Neural cell (in vitro differentiated cells): ENCODE data around the gene RIPK3. TPM values are rescaled to one million over a fixed set of nuclear protein-coding genes. Genes with fewer than 3 reads are reported as not detected.
A peak's percentile ranks its signal among the peaks of the same experiment; 100 is the strongest.

ENCODE experiments used
- H2AFZ ChIP-seq: fragments of 200-600, 300-800 bp; sonication (generic), shearing (Covaris generic); 2 replicates; pipeline ENCODE4 v1.6.0; 2014; ENCODE audit warnings: low read depth, mild to moderate bottlenecking, antibody characterized with exemption, low read length, moderate library complexity
- H3F3A ChIP-seq: fragments of 200-600 bp; shearing (Covaris generic); 2 replicates; pipeline ENCODE4 v1.6.1; 2016; ENCODE audit warnings: mild to moderate bottlenecking, moderate library complexity, mixed read lengths, antibody characterized with exemption, low read length; ENCODE audit not compliant: insufficient read depth, poor library complexity, severe bottlenecking
- H3K27ac ChIP-seq: fragments of 200-600, 300-800 bp; sonication (generic), shearing (Covaris generic); 2 replicates; pipeline ENCODE4 v1.5.1; 2014; ENCODE audit warnings: mild to moderate bottlenecking, low read length, moderate library complexity
- H3K27me3 ChIP-seq: fragments of 300-800, 200-600 bp; sonication (generic), shearing (Covaris generic); 2 replicates; pipeline ENCODE4 v1.6.0; 2014; ENCODE audit warnings: mild to moderate bottlenecking, low read depth, low read length, moderate library complexity; ENCODE audit not compliant: insufficient read depth
- H3K36me3 ChIP-seq: fragments of 300-800, 200-600 bp; sonication (generic), shearing (Covaris generic); 2 replicates; pipeline ENCODE4 v1.5.1; 2014; ENCODE audit warnings: mild to moderate bottlenecking, antibody characterized with exemption, low read length, moderate library complexity; ENCODE audit not compliant: insufficient read depth
- H3K4me2 ChIP-seq: fragments of 300-800, 200-600 bp; sonication (generic), shearing (Covaris generic); 2 replicates; pipeline ENCODE4 v1.6.0; 2014; ENCODE audit warnings: mild to moderate bottlenecking, low read length
- H3K4me3 ChIP-seq: fragments of 300-800, 200-600 bp; sonication (generic), shearing (Covaris generic); 2 replicates; pipeline ENCODE4 v1.5.1; 2014; ENCODE audit warnings: mild to moderate bottlenecking, low read length, moderate library complexity
- H3K79me2 ChIP-seq: fragments of 200-600 bp; shearing (Covaris generic); replicated peaks from 2 replicates; pipeline ENCODE4 v1.6.0; 2014; ENCODE audit warnings: mild to moderate bottlenecking, low read length, moderate library complexity; ENCODE audit not compliant: insufficient read depth
- H3K9ac ChIP-seq: fragments of 300-800, 200-600 bp; sonication (generic), shearing (Covaris generic); 2 replicates; pipeline ENCODE4 v1.6.1; 2016; ENCODE audit warnings: mild to moderate bottlenecking, low read length, mixed read lengths
- H3K9me2 ChIP-seq: fragments of 200-600 bp; shearing (Covaris generic); 2 replicates; pipeline ENCODE4 v1.6.1; 2016; ENCODE audit warnings: mild to moderate bottlenecking, low read length, mixed read lengths; ENCODE audit not compliant: insufficient read depth
- H3K9me3 ChIP-seq: fragments of 200-600, 300-800 bp; sonication (generic), shearing (Covaris generic); 2 replicates; pipeline ENCODE4 v1.6.1; 2016; ENCODE audit warnings: mild to moderate bottlenecking, mixed run types, low read length, moderate library complexity, mixed read lengths
- H4K20me1 ChIP-seq: fragments of 200-600 bp; shearing (Covaris generic); 2 replicates; pipeline ENCODE4 v1.6.1; 2016; ENCODE audit warnings: mild to moderate bottlenecking, mixed run types; ENCODE audit not compliant: insufficient read depth
- EP300 ChIP-seq: fragments of 450-650 bp; conservative IDR thresholded peaks from 2 replicates; pipeline ENCODE4 v1.6.1; 2014; ENCODE audit warnings: antibody characterized with exemption, mild to moderate bottlenecking, moderate library complexity; ENCODE audit not compliant: poor library complexity, severe bottlenecking
- EZH2 ChIP-seq: fragments of 200-600, 300-800 bp; shearing (Covaris generic), sonication (generic); IDR thresholded peaks from 2 replicates; pipeline ENCODE4 v1.6.1; 2014; ENCODE audit warnings: antibody characterized with exemption, low read length, borderline replicate concordance, mild to moderate bottlenecking; ENCODE audit not compliant: insufficient read depth, poor library complexity, severe bottlenecking
- MXI1 ChIP-seq: fragments of 450-650 bp; conservative IDR thresholded peaks from 2 replicates; pipeline ENCODE4 v1.6.1; 2014; ENCODE audit warnings: antibody characterized with exemption, mild to moderate bottlenecking; ENCODE audit not compliant: poor library complexity, severe bottlenecking
- POLR2AphosphoS5 ChIP-seq: IDR thresholded peaks from 2 replicates; pipeline ENCODE4 v1.6.1; 2012
- RAD21 ChIP-seq: fragments of 450-650 bp; conservative IDR thresholded peaks from 2 replicates; pipeline ENCODE4 v1.6.1; 2014; ENCODE audit warnings: antibody characterized with exemption, mild to moderate bottlenecking, moderate library complexity
- SMC3 ChIP-seq: fragments of 450-650 bp; conservative IDR thresholded peaks from 2 replicates; pipeline ENCODE4 v1.6.1; 2014; ENCODE audit warnings: antibody characterized with exemption, mild to moderate bottlenecking, moderate library complexity; ENCODE audit not compliant: poor library complexity
- TAF1 ChIP-seq: IDR thresholded peaks from 2 replicates; pipeline ENCODE4 v1.6.1; 2012; ENCODE audit warnings: low read depth
- polyA plus RNA-seq: library from polyadenylated mRNA; depleted of rRNA; stranded (reverse); fragments of >200 nt; gene quantifications from 2 replicates; pipeline ENCODE4 v1.2.3, GENCODE V29; 2014
- TF ChIP-seq, protein P1 (sequence below): fragments of 450-650 bp; IDR thresholded peaks from 2 replicates; pipeline ENCODE4 v1.5.1; 2014; ENCODE audit warnings: antibody characterized with exemption, mild to moderate bottlenecking, moderate library complexity; ENCODE audit not compliant: poor library complexity, severe bottlenecking
- TF ChIP-seq, protein P2 (sequence below): IDR thresholded peaks from 2 replicates; pipeline ENCODE4 v1.6.1; 2012; ENCODE audit warnings: borderline replicate concordance

Gene RIPK3
- polyA plus RNA-seq, 1 donor from 2014 or later, result not detected

DNA sequence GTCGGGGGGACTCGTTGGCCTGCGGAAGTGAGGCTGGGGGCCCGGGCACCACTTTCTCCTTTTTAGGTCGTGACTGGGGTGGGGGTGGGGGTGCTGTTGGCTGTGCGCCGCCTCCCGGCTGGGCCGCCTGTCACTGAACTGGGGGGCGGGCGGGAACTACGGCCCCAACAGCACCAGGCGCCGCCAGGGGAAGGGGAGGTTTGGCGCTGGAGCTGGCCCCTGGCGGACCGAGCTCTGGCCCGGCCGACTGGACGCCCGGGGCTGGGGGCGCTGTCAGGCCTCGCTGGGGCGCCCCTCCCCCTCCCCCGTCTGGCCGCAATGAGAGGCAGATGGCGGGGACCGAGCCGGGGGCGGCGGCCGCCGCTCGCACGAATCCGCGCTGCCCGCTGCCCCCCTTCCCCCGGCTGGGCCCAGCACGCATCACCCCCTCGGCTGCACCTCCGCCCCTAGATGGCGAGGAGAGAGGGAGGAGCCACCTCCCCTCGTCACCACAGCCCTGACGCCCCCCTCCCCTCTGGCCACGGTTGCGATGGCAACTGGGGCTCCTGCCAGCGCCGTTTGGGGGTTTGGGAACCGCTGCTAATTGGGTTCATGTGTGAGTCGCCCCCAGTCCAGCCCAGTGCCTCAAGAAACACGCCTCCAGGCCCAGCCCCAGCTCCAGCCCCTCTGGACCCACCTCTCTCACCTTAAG is 28.9 kb upstream of the RIPK3 start:
- peak overlapping the region; percentile 56 for H3K9ac ChIP-seq

DNA sequence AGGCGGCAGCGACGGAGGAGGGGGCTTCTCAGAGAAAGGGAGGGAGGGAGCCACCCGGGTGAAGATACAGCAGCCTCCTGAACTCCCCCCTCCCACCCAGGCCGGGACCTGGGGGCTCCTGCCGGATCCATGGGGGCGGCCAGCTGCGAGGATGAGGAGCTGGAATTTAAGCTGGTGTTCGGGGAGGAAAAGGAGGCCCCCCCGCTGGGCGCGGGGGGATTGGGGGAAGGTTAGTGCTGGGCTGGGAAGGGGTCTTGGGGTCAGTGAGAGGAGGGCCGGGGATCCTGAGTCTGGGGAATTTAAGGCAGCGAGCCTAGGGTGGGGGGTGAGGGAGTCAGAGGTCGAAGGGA is 28.4 kb upstream of the RIPK3 start:
- Histone ChIP-seq H2AFZ (no peak overlapping the region), H3K79me2 (no peaks in the 10 kb centered on the region), H3K27ac (no peak overlapping the region), H3K9ac (peak overlapping the region; percentile 56), H3F3A (no peaks in the 10 kb centered on the region), H3K36me3 (no peaks in the 10 kb centered on the region), H4K20me1 (no peaks in the 10 kb centered on the region), H3K9me2 (no peaks in the 10 kb centered on the region), H3K27me3 (peaks cover 23% of the 10 kb centered on the region), H3K4me3 (peak overlapping the region; percentile 61), H3K4me2 (no peak overlapping the region), H3K9me3 (no peaks in the 10 kb centered on the region)
- no peak for TF ChIP-seq SMC3
- no peak for TF ChIP-seq POLR2AphosphoS5
- no peak for TF ChIP-seq EP300
- no peak for TF ChIP-seq TAF1

More for the DNA sequence above, 28.9 kb upstream of the RIPK3 start:
- Histone ChIP-seq H3K36me3 (no peaks in the 10 kb centered on the region), H3K27me3 (peaks cover 23% of the 10 kb centered on the region), H3F3A (no peaks in the 10 kb centered on the region), H3K9me2 (no peaks in the 10 kb centered on the region), H3K4me3 (peak overlapping the region; percentile 61), H3K4me2 (peak overlapping the region; percentile 35), H4K20me1 (no peaks in the 10 kb centered on the region), H3K9me3 (no peaks in the 10 kb centered on the region), H3K27ac (no peak overlapping the region), H2AFZ (peak overlapping the region; percentile 40), H3K79me2 (no peaks in the 10 kb centered on the region)
- TF ChIP-seq, protein P1, sequence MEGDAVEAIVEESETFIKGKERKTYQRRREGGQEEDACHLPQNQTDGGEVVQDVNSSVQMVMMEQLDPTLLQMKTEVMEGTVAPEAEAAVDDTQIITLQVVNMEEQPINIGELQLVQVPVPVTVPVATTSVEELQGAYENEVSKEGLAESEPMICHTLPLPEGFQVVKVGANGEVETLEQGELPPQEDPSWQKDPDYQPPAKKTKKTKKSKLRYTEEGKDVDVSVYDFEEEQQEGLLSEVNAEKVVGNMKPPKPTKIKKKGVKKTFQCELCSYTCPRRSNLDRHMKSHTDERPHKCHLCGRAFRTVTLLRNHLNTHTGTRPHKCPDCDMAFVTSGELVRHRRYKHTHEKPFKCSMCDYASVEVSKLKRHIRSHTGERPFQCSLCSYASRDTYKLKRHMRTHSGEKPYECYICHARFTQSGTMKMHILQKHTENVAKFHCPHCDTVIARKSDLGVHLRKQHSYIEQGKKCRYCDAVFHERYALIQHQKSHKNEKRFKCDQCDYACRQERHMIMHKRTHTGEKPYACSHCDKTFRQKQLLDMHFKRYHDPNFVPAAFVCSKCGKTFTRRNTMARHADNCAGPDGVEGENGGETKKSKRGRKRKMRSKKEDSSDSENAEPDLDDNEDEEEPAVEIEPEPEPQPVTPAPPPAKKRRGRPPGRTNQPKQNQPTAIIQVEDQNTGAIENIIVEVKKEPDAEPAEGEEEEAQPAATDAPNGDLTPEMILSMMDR, result no peak
- TF ChIP-seq RAD21 (no peak), MXI1 (no peak), SMC3 (no peak), POLR2AphosphoS5 (no peak), TAF1 (no peak), EP300 (no peak)

DNA sequence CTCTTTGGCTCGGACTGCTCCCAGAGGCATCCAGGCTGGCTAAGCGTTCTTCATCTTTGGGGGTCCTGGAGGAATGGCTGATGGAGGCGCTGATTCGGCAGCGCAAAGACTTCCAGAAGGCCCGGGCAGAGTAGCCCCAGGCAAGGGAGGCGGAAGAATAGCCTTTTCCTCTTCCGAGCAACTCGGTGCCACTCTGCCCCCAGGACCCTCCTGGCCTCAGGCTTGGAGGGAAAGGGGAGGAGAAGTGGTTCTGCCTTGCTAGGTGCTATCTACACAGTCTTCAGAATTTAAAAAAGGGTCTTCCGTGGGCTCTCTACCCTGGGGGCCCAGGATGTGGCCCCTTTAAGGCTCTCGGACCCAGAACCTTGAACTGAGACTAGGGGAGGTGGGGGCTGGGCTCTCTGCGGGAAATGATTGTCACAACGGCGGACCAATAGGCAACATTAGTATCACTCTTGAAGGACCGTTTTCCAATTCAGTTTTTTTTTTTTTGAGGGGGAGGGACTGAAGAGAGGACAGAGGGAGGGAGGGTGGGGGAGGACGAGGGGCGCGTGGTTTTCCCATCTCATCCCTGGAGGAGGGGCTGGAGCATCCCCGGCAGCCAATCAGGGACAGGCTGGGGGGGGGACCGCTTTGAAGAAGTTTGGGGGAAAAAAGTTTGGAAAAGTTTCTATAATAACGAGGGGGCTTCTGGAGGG is 27.9 kb upstream of the RIPK3 start, which contains the start of gene NFATC4:
TSS of gene NFATC4 (plus strand) at position 671 of the 698 bp plus-strand sequence. CDS start 157 bp downstream, outside the sequence.
- no peak for TF ChIP-seq TAF1
- no peak for TF ChIP-seq POLR2AphosphoS5
- no peak for TF ChIP-seq RAD21
- TF ChIP-seq, protein P2, sequence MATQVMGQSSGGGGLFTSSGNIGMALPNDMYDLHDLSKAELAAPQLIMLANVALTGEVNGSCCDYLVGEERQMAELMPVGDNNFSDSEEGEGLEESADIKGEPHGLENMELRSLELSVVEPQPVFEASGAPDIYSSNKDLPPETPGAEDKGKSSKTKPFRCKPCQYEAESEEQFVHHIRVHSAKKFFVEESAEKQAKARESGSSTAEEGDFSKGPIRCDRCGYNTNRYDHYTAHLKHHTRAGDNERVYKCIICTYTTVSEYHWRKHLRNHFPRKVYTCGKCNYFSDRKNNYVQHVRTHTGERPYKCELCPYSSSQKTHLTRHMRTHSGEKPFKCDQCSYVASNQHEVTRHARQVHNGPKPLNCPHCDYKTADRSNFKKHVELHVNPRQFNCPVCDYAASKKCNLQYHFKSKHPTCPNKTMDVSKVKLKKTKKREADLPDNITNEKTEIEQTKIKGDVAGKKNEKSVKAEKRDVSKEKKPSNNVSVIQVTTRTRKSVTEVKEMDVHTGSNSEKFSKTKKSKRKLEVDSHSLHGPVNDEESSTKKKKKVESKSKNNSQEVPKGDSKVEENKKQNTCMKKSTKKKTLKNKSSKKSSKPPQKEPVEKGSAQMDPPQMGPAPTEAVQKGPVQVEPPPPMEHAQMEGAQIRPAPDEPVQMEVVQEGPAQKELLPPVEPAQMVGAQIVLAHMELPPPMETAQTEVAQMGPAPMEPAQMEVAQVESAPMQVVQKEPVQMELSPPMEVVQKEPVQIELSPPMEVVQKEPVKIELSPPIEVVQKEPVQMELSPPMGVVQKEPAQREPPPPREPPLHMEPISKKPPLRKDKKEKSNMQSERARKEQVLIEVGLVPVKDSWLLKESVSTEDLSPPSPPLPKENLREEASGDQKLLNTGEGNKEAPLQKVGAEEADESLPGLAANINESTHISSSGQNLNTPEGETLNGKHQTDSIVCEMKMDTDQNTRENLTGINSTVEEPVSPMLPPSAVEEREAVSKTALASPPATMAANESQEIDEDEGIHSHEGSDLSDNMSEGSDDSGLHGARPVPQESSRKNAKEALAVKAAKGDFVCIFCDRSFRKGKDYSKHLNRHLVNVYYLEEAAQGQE, result no peak
- TF ChIP-seq, protein P1, result no peak
- TF ChIP-seq MXI1, result no peak
- TF ChIP-seq SMC3, result no peak
- TF ChIP-seq EZH2, result no peak
- TF ChIP-seq EP300, result no peak
- peak within 1 kb of the TSS; percentile 40 for H2AFZ ChIP-seq

More for the DNA sequence above, 27.9 kb upstream of the RIPK3 start, which contains the start of gene NFATC4:
- H3K36me3 ChIP-seq, result no peaks in the 10 kb centered on the region
- no peaks in the 10 kb centered on the region for H3K79me2 ChIP-seq
- H3K27ac ChIP-seq, result no peak within 1 kb of the TSS
- peak within 1 kb of the TSS; percentile 56 for H3K9ac ChIP-seq
- H3K4me2 ChIP-seq, result peak within 1 kb of the TSS; percentile 35
- H4K20me1 ChIP-seq, result no peaks in the 10 kb centered on the region
- H3K9me2 ChIP-seq, result no peaks in the 10 kb centered on the region
- H3K27me3 ChIP-seq, result peaks cover 23% of the 10 kb centered on the region
- H3K4me3 ChIP-seq, result peak within 1 kb of the TSS; percentile 61
- H3F3A ChIP-seq, result no peaks in the 10 kb centered on the region
- no peaks in the 10 kb centered on the region for H3K9me3 ChIP-seq
